GM19351 (cell line): Measurements from ENCODE around the gene STRADB.
"Not testable (repeated sequence)": the region's sequence is repeated elsewhere in the genome, so short reads cannot be mapped to it uniquely, and the experiment has no call there.

Experiments
- ATAC-seq: cut with Tn5 transposase; IDR thresholded peaks from one replicate; pipeline ENCODE4 v1.9.1; 2021; ENCODE audit warnings: mild to moderate bottlenecking, moderate library complexity; ENCODE audit not compliant: unreplicated experiment

The STRADB gene

GRCh38 chr2:201466050-201466675, 14.6 kb downstream of the STRADB start:
- no peak for ATAC-seq

GRCh38 chr2:201467666-201468065, 16.1 kb downstream of the STRADB start:
- ATAC-seq = no peak

GRCh38 chr2:201470821-201471731, 19.5 kb downstream of the STRADB start:
- ATAC-seq = no peak

- ATAC-seq = no peak
Measured at GRCh38 chr2:201471732-201472393, 20.3 kb downstream of the STRADB start.

- ATAC-seq = no peak
Measured at GRCh38 chr2:201472411-201472810, 20.9 kb downstream of the STRADB start.

GRCh38 chr2:201482543-201482942, 31.0 kb downstream of the STRADB start:
- ATAC-seq = no peak

GRCh38 chr2:201483342-201483741, 31.8 kb downstream of the STRADB start:
- no peak for ATAC-seq

- not testable (repeated sequence) for ATAC-seq
Measured at GRCh38 chr2:201483758-201484157, 32.2 kb downstream of the STRADB start.

GRCh38 chr2:201484805-201485204, 33.3 kb downstream of the STRADB start:
- no peak for ATAC-seq

GRCh38 chr2:201490291-201490690, 38.8 kb downstream of the STRADB start:
- ATAC-seq = no peak

- ATAC-seq = no peak
Measured at GRCh38 chr2:201496785-201497184, 45.2 kb downstream of the STRADB start.

GRCh38 chr2:201500534-201500933, 49.0 kb downstream of the STRADB start:
- no peak for ATAC-seq

- ATAC-seq = no peak
Measured at GRCh38 chr2:201502713-201503112, 51.2 kb downstream of the STRADB start.

- ATAC-seq = no peak
Measured at GRCh38 chr2:201507725-201508124, 56.2 kb downstream of the STRADB start.

GRCh38 chr2:201513271-201513670, 61.7 kb downstream of the STRADB start:
- no peak for ATAC-seq

GRCh38 chr2:201515573-201516246, 64.2 kb downstream of the STRADB start:
- no peak for ATAC-seq

GRCh38 chr2:201517094-201517493, 65.6 kb downstream of the STRADB start:
- no peak for ATAC-seq

GRCh38 chr2:201520201-201520600, 68.7 kb downstream of the STRADB start:
- ATAC-seq = no peak

GRCh38 chr2:201522965-201523364, 71.4 kb downstream of the STRADB start:
- ATAC-seq = no peak

GRCh38 chr2:201523506-201523905, 72.0 kb downstream of the STRADB start:
- no peak for ATAC-seq
